Measurements from ENCODE around the gene PHLDB2. TPM values are rescaled to one million over a fixed set of nuclear protein-coding genes. Genes with fewer than 3 reads are reported as not detected.

PHLDB2 gene
- total RNA-seq, 1 experiment from 2014 or later: 90.1 TPM

DNA sequence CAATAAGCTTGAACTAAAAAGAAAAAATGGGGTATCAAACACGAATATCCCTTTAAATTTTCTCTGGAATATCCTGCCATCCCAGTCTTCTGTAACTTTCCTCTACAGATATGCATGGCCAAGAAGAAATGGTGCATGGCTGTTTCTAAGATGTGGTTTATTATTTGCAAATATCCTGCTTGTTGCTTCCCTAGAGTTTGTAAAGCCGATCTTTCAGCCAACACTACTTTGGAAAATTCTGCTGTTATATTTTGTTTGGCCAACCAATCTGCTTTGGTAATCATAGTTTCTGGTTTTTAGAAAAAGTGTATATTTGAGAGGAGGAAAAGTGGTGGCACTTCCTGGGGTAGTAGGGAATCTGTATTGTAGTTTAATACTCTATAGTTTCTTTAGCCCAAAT, 13.9 kb downstream of the PHLDB2 start:
- no TSS peak for BruUV-seq (replicated peaks)
- Histone ChIP-seq H2AFZ (ENCODE audit: low read length) (no peak overlapping the region), H4K20me1 (ENCODE audit: low read length) (peaks cover 18% of the 10 kb centered on the region; the same call in 1 of the 2 replicates), H3F3A (ENCODE audit: low read length, unreplicated experiment) (no peaks in the 10 kb centered on the region), H3K4me2 (ENCODE audit: low read length) (no peak overlapping the region), H3K27me3 (ENCODE audit: low read length) (no peaks in the 10 kb centered on the region), H3K9me2 (replicated peaks; ENCODE audit: low read length) (no peaks in the 10 kb centered on the region), H3K79me2 (ENCODE audit: low read length) (peaks cover 89% of the 10 kb centered on the region), H3K9me3 (ENCODE audit: low read length) (no peaks in the 10 kb centered on the region), H3K4me1 (ENCODE audit: insufficient read depth, low read length) (peaks cover 47% of the 10 kb centered on the region), H3K4me3 (ENCODE audit: low read length) (no peak overlapping the region), H3K36me3 (ENCODE audit: low read depth, low read length) (peaks cover 22% of the 10 kb centered on the region), H3K27ac (ENCODE audit: low read length) (no peak overlapping the region), H3K9ac (ENCODE audit: low read length) (no peak overlapping the region)
- intact Hi-C loops (cut with micrococcal nuclease): no loop called here
- no peak for DNase-seq
- ATAC-seq: no peak
- TF ChIP-seq, protein P1, sequence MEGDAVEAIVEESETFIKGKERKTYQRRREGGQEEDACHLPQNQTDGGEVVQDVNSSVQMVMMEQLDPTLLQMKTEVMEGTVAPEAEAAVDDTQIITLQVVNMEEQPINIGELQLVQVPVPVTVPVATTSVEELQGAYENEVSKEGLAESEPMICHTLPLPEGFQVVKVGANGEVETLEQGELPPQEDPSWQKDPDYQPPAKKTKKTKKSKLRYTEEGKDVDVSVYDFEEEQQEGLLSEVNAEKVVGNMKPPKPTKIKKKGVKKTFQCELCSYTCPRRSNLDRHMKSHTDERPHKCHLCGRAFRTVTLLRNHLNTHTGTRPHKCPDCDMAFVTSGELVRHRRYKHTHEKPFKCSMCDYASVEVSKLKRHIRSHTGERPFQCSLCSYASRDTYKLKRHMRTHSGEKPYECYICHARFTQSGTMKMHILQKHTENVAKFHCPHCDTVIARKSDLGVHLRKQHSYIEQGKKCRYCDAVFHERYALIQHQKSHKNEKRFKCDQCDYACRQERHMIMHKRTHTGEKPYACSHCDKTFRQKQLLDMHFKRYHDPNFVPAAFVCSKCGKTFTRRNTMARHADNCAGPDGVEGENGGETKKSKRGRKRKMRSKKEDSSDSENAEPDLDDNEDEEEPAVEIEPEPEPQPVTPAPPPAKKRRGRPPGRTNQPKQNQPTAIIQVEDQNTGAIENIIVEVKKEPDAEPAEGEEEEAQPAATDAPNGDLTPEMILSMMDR (conservative IDR thresholded peaks at IDR 0.05; ENCODE audit: low read depth, low read length): no peak
- TF ChIP-seq EZH2phosphoT487 (IDR thresholded peaks at IDR 0.05; ENCODE audit: borderline replicate concordance, low read length): no peak
- TF ChIP-seq EZH2 (IDR thresholded peaks at IDR 0.05; ENCODE audit: low read length, unreplicated experiment): no peak
- CTCF ChIA-PET: no interaction called here
- POLR2A ChIA-PET (ENCODE audit: unreplicated experiment): no interaction called here

DNA sequence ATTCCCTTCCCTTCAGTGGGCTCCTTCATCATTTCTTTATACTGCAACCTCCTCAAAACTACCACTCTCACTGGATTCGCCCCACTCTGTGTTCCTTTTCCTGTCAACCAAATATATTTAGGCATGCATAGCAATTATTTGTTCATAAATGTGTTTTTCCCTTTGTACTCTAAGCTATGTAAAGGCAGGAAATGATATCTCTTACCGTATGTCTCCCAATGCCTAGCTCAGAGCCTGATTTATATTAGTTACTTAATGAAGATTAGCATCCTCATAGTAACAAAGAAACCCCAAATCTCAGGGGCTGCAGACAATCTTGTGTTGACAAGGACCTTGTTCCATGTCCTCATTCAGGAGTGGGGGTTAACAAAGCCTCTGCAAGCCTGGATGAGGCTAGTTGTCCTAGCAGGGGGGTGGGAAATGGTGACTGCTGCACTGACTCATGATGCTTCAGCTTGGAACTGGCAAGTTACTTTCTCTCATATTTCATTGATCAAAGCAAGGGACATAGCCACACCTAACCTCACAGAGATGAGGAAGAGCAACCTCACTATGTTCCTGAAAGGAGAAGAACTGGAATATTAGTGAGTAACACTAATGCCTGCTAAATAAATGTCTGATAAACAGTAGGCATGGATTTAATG, 15.2 kb downstream of the PHLDB2 start:
- peak; percentile 93 for DNase-seq
- peak; percentile 97 for ATAC-seq
- BruUV-seq (replicated peaks): no TSS peak

More for the DNA sequence above, 15.2 kb downstream of the PHLDB2 start:
- Histone ChIP-seq H3K4me2 (ENCODE audit: low read length) (peak overlapping the region; percentile 64), H4K20me1 (ENCODE audit: low read length) (peaks cover 17% of the 10 kb centered on the region; the same call in 1 of the 2 replicates), H3F3A (ENCODE audit: low read length, unreplicated experiment) (no peaks in the 10 kb centered on the region), H3K36me3 (ENCODE audit: low read depth, low read length) (peaks cover 22% of the 10 kb centered on the region), H2AFZ (ENCODE audit: low read length) (no peak overlapping the region), H3K27me3 (ENCODE audit: low read length) (no peaks in the 10 kb centered on the region), H3K9me3 (ENCODE audit: low read length) (no peaks in the 10 kb centered on the region), H3K4me3 (ENCODE audit: low read length) (peak overlapping the region; percentile 12; the same call in 1 of the 2 replicates), H3K9me2 (replicated peaks; ENCODE audit: low read length) (no peaks in the 10 kb centered on the region), H3K9ac (ENCODE audit: low read length) (peak overlapping the region; percentile 3; the same call in 1 of the 2 replicates), H3K79me2 (ENCODE audit: low read length) (peaks cover 89% of the 10 kb centered on the region), H3K4me1 (ENCODE audit: insufficient read depth, low read length) (peaks cover 47% of the 10 kb centered on the region), H3K27ac (ENCODE audit: low read length) (peak overlapping the region; percentile 72)
- ChIA-PET POLR2A (ENCODE audit: unreplicated experiment) (interaction anchor here (0.6 to 1.3 kb wide), 2 partner anchors 14 to 216 kb away, joined by 5 read pairs; no protein-coding TSS in a partner anchor), CTCF (interaction anchor here (1.3 kb wide), 1 partner anchor 14 kb away, joined by 6 read pairs; no protein-coding TSS in a partner anchor)
- TF ChIP-seq EZH2 (IDR thresholded peaks at IDR 0.05; ENCODE audit: low read length, unreplicated experiment) (no peak), EZH2phosphoT487 (IDR thresholded peaks at IDR 0.05; ENCODE audit: borderline replicate concordance, low read length) (no peak)
- TF ChIP-seq, protein P1 (conservative IDR thresholded peaks at IDR 0.05; ENCODE audit: low read depth, low read length): no peak
- intact Hi-C loops (cut with micrococcal nuclease): loop anchor here (1.0 to 2.0 kb wide), 2 partner anchors 17 to 28 kb away; no protein-coding TSS in a partner anchor

Data from PC-3 (cell line).